Muscle layer of colon (tissue), 2 donors: Measurements from ENCODE around the gene RALY.
"Not testable (repeated sequence)": the region's sequence is repeated elsewhere in the genome, so short reads cannot be mapped to it uniquely, and the experiment has no call there.

Source experiments
- H3K27ac ChIP-seq: one replicate; pipeline ENCODE4 v1.7.0; 2013; ENCODE audit warnings: low read depth, mild to moderate bottlenecking, low read length, moderate library complexity
- H3K27me3 ChIP-seq, 2 donors: one replicate each; pipeline ENCODE4 v1.7.0; 2013; ENCODE audit warnings: low read length in 2 of 2, mild to moderate bottlenecking in 2 of 2; ENCODE audit not compliant: insufficient read depth in 2 of 2, control insufficient read depth in 1 of 2
- H3K36me3 ChIP-seq: one replicate; pipeline ENCODE4 v1.7.0; 2013; ENCODE audit warnings: mild to moderate bottlenecking, low read length; ENCODE audit not compliant: insufficient read depth
- H3K4me1 ChIP-seq: one replicate; pipeline ENCODE4 v1.7.0; 2013; ENCODE audit warnings: mild to moderate bottlenecking, low read length; ENCODE audit not compliant: insufficient read depth
- H3K4me3 ChIP-seq, 2 donors: one replicate each; pipeline ENCODE4 v1.7.0; 2013; ENCODE audit warnings: low read length in 2 of 2, low read depth in 1 of 2, mild to moderate bottlenecking in 1 of 2, moderate library complexity in 1 of 2
- H3K9ac ChIP-seq: one replicate; pipeline ENCODE4 v1.7.0; 2013; ENCODE audit warnings: low read length
- H3K9me3 ChIP-seq: one replicate; pipeline ENCODE4 v1.7.0; 2013; ENCODE audit warnings: mild to moderate bottlenecking, low read length
- donor health status: abdominal sarcoma.
- donor health status: Adenocarcinoma of cecum.

Gene RALY

GRCh38 chr20:34017610-34018009 is 23.9 kb downstream of the RALY start:
- H3K36me3 ChIP-seq, result no peaks in the 10 kb centered on the region
- H3K9me3 ChIP-seq, result no peaks in the 10 kb centered on the region
- H3K9ac ChIP-seq, result no peak overlapping the region
- H3K27ac ChIP-seq, result no peak overlapping the region
- H3K4me1 ChIP-seq, result peaks cover 40% of the 10 kb centered on the region
- no peaks in the 10 kb centered on the region for H3K27me3 ChIP-seq
- no peak overlapping the region for H3K4me3 ChIP-seq

GRCh38 chr20:34018166-34018565 is 24.5 kb downstream of the RALY start:
- Histone ChIP-seq H3K27ac (no peak overlapping the region), H3K36me3 (no peaks in the 10 kb centered on the region), H3K9me3 (no peaks in the 10 kb centered on the region), H3K4me1 (peaks cover 43% of the 10 kb centered on the region), H3K27me3 (no peaks in the 10 kb centered on the region), H3K4me3 (no peak overlapping the region), H3K9ac (no peak overlapping the region)

- H3K36me3 ChIP-seq, result no peaks in the 10 kb centered on the region
- H3K27ac ChIP-seq, result no peak overlapping the region
- no peaks in the 10 kb centered on the region for H3K27me3 ChIP-seq
- H3K9ac ChIP-seq, result no peak overlapping the region
- no peaks in the 10 kb centered on the region for H3K9me3 ChIP-seq
- H3K4me1 ChIP-seq, result peaks cover 50% of the 10 kb centered on the region
- no peak overlapping the region for H3K4me3 ChIP-seq
Measured at GRCh38 chr20:34022151-34022838, 28.6 kb downstream of the RALY start.

GRCh38 chr20:34022839-34023234 is 29.1 kb downstream of the RALY start:
- Histone ChIP-seq H3K4me1 (peaks cover 45% of the 10 kb centered on the region), H3K9me3 (no peaks in the 10 kb centered on the region), H3K27ac (no peak overlapping the region), H3K9ac (no peak overlapping the region), H3K4me3 (no peak overlapping the region), H3K36me3 (no peaks in the 10 kb centered on the region), H3K27me3 (no peaks in the 10 kb centered on the region)

- peaks cover 39% of the 10 kb centered on the region for H3K4me1 ChIP-seq
- H3K4me3 ChIP-seq, result no peak overlapping the region
- H3K27ac ChIP-seq, result no peak overlapping the region
Measured at GRCh38 chr20:34023937-34024722, 30.4 kb downstream of the RALY start.

GRCh38 chr20:34024723-34025351 is 31.1 kb downstream of the RALY start:
- Histone ChIP-seq H3K4me1 (peaks cover 39% of the 10 kb centered on the region), H3K4me3 (no peak overlapping the region), H3K27ac (no peak overlapping the region), H3K9ac (no peak overlapping the region), H3K36me3 (no peaks in the 10 kb centered on the region), H3K9me3 (no peaks in the 10 kb centered on the region), H3K27me3 (no peaks in the 10 kb centered on the region)

More at GRCh38 chr20:34023937-34024722, 30.4 kb downstream of the RALY start:
- no peaks in the 10 kb centered on the region for H3K27me3 ChIP-seq
- no peaks in the 10 kb centered on the region for H3K36me3 ChIP-seq
- H3K9ac ChIP-seq, result no peak overlapping the region
- no peaks in the 10 kb centered on the region for H3K9me3 ChIP-seq

- H3K4me1 ChIP-seq, result peaks cover 28% of the 10 kb centered on the region
- H3K27ac ChIP-seq, H3K36me3 ChIP-seq, H3K27me3 ChIP-seq, H3K9ac ChIP-seq, H3K4me3 ChIP-seq, H3K9me3 ChIP-seq: not testable (repeated sequence)
Measured at GRCh38 chr20:34028013-34028412, 34.3 kb downstream of the RALY start.

- no peak overlapping the region for H3K4me3 ChIP-seq
Measured at GRCh38 chr20:34029415-34029814, 35.7 kb downstream of the RALY start.

GRCh38 chr20:34030456-34030855 is 36.7 kb downstream of the RALY start:
- H3K27me3 ChIP-seq, result no peaks in the 10 kb centered on the region
- H3K4me3 ChIP-seq, result no peak overlapping the region
- no peak overlapping the region for H3K27ac ChIP-seq
- peaks cover 7% of the 10 kb centered on the region for H3K4me1 ChIP-seq
- no peak overlapping the region for H3K9ac ChIP-seq
- peaks cover 15% of the 10 kb centered on the region for H3K36me3 ChIP-seq
- no peaks in the 10 kb centered on the region for H3K9me3 ChIP-seq

More at GRCh38 chr20:34029415-34029814, 35.7 kb downstream of the RALY start:
- H3K36me3 ChIP-seq, result peaks cover 15% of the 10 kb centered on the region
- H3K27me3 ChIP-seq, result no peaks in the 10 kb centered on the region
- no peak overlapping the region for H3K9ac ChIP-seq
- peaks cover 16% of the 10 kb centered on the region for H3K4me1 ChIP-seq
- H3K27ac ChIP-seq, result no peak overlapping the region
- no peaks in the 10 kb centered on the region for H3K9me3 ChIP-seq

- Histone ChIP-seq H3K27ac (no peak overlapping the region), H3K36me3 (peaks cover 15% of the 10 kb centered on the region), H3K9ac (no peak overlapping the region), H3K27me3 (no peaks in the 10 kb centered on the region), H3K9me3 (no peaks in the 10 kb centered on the region), H3K4me1 (peaks cover 25% of the 10 kb centered on the region), H3K4me3 (no peak overlapping the region)
Measured at GRCh38 chr20:34033903-34034302, 40.2 kb downstream of the RALY start.

GRCh38 chr20:34037121-34037520 is 43.4 kb downstream of the RALY start:
- Histone ChIP-seq H3K4me3 (no peak overlapping the region), H3K4me1 (peaks cover 44% of the 10 kb centered on the region), H3K27me3 (no peaks in the 10 kb centered on the region), H3K9ac (no peak overlapping the region), H3K9me3 (no peaks in the 10 kb centered on the region), H3K27ac (no peak overlapping the region), H3K36me3 (peaks cover 15% of the 10 kb centered on the region)
